GM18508 (cell line): ENCODE results near the gene ZFC3H1.
"Not testable (repeated sequence)": the region's sequence is repeated elsewhere in the genome, so short reads cannot be mapped to it uniquely, and the experiment has no call there.

Source experiments
- ATAC-seq: cut with Tn5 transposase; IDR thresholded peaks from one replicate; pipeline ENCODE4 v1.9.1; 2021; ENCODE audit warnings: moderate number of reproducible peaks; ENCODE audit not compliant: insufficient read depth, unreplicated experiment

ZFC3H1 gene

DNA sequence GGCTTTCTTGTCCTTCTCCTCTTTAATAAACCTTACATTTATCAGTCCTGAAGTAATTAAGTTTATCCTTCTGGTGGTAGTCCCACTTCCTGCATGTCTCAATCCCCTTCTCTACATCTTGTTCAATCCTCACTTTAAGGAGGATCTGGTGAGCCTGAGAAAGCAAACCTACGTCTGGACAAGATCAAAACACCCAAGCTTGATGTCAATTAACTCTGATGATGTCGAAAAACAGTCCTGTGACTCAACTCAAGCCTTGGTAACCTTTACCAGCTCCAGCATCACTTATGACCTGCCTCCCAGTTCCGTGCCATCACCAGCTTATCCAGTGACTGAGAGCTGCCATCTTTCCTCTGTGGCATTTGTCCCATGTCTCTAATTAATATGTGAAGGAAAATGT is 79.3 kb downstream of the ZFC3H1 start:
- ATAC-seq, result no peak

DNA sequence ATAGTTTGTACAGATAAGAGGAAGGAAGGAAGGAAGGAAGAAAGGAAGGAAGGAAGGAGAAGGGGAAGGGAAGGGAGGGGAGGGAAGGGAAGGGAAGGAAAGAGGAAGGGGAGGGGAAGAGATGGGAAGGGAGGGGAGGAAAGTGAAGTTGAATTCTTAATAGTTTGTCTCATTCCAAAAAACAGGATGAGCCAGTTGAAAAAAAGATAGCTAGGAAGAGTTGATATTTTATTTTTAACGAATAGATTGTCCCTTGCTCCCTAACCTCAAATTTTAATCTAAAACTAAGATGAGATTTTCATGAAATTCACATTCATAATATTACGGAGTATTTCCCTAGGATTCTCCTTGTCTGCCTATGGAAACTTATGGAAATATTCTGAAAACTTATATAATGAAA is 80.7 kb downstream of the ZFC3H1 start:
- ATAC-seq, result no peak

DNA sequence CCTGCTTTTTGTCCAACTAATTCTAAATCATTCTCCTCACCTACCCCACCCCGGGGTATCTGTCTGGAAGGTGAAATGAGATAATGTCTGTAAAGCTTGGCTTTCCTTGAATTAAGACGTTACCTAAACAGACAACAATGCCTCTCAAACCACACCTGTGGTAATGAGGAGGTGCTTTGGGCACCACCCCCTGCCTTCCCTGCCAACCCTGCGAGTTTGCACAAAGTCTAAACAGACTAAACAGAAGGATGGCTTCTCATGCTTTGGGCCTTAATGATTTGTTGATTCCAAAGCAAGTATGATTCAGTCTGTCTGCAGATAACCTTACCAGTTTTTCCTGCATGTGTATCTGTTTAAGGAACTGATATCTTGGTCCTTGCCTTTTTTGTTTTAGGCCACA is 82.4 kb downstream of the ZFC3H1 start:
- no peak for ATAC-seq

DNA sequence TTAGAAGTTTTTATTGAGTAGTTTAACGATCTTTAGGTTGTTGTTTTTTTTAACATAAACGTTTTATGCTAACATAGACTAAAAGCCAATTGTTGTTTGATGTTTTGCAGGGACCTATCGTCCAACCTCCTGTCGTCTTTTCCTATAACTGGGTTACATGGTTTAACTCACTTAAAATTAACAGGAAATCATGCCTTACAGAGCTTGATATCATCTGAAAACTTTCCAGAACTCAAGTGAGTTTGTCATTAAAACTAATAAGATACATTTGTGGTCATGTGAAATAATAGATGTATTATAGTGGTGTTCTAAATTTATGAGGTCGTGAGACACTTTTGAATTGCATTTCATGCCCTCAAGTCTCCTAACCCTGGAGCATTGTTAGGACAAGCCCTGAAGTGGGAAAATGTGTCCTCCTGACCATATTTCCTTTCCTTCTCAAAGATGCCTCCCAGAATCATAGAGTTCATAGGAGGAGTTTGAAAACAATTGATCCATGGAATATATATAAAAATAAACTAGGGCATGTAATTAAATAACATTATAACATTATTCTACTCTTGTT is 84.9 kb downstream of the ZFC3H1 start:
- no peak for ATAC-seq

DNA sequence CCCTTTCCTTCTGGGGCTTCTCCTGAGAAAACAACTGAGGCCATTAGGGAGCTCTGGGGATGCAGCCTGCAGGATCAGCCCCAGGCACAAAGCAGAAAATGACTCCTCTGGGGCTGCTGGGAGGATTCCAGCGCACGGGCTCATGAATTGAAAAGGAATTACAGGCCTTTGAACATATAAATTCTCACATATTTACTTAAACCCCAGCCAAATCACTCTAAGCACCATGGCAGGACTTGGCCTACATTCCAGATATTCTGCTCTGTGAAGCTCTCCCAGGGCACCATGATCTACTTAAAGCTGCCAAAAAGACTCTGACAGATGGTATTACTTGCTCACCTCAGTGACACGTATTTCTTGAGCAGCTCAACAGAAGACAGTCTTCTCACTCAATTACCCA is 87.2 kb downstream of the ZFC3H1 start:
- no peak for ATAC-seq

DNA sequence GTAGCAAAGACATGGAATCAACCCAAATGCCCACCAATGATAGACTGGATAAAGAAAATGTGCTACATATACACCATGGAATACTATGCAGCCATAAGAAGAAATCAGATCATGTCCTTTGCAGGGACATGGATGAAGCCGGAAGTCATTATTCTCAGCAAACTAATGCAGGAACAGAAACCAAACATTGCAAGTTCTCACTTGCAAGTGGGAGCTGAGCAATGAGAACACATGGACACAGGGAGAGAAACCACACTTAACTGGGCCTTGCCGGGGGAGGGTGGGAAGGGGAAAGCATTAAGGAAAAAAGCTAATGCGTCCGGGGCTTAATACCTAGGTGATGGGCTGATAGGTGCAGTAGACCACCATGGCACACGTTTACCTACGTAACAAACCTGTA is 93.8 kb downstream of the ZFC3H1 start:
- ATAC-seq, result not testable (repeated sequence)

DNA sequence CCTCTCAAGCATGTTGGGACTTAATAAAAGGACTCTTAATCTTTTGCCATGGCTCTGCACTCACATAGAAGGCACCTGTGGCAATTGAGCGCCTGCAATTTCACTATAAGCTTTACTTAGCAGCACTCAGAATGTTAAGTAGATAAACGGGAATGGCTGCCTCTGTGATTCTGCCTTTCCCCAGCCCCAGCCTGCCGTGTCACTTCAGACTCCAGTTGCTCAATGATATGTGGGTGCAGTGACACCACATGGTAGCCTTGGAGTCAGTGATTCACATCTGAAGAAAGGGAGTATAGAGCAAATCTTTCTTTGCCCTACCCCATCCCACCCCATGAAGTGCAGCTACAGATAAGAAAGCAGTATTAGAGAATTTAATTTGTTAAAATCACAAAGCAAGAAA is 96.1 kb downstream of the ZFC3H1 start:
- ATAC-seq, result no peak

DNA sequence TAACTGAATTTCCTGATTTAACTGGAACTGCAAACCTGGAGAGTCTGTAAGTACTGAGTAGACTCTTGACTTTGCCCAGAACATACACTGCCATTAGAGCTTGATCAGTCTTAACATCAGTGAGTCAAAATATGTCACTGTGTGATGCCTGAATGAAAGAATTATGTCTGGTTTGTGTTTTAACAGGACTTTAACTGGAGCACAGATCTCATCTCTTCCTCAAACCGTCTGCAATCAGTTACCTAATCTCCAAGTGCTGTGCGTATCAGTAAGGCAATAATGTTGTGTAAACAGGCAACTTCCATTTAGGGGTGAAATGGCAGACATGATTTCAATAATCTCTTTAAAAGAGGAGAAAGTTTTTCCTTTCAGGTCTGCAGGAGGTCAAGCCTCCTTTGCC is 97.0 kb downstream of the ZFC3H1 start:
- no peak for ATAC-seq

DNA sequence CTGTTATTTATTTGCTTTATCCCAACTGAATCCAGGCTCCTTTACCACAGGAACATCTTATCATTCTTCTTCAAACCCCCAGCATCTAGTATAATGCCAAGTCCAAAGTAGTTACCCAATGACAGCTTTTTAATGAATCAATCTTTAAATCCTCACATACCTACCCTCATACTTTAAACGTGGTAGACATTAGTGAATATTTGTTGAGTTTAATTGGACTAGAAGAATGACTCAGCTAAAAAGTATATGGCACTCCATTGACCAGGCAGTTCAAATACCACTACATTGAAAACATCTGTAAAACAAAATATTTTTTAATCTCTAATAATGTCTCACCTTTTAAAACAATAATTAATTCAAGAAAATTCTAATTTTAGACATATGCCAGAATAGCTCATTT is 98.1 kb downstream of the ZFC3H1 start:
- ATAC-seq, result no peak

DNA sequence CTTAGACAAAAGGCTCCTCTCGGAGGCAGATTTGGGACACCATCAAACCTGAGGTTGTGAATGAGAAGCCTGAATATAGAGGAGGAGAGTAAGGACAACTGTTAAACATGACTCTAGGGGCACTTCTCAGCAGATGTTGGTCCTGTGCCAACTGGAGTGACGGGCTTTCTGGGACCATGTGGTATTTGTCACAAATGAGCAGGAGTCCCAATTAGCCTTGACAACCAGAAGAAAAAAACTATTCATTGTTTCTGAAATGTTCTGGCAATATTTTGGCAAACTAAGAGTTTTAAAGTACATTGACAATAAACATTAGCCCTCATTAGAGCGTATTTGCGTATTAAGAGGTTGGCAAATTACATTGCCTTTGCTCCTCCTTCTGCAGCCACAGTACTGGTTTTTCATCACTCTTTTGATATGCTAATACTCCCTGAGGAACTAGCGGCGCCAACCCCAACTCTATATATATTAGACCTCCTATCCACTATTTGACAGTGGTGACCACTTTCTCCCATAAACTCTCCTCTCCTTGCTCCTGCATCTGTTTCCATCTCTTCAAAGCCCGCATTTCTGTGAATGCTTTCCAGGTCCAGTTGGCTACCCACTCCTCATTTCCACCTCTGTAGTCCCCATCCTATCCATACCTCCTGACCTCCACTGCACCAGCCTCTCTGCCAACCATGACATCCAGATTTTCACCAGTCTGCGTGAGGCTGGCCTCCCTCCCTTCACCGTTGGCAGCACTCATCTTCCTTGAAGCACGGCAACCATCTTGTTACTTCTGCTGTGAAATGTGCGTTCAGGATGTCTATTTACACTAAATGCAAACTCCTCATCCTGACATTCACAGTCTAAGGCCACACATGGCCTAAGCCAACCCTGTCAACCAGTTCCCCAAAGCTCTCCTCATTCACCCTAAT is 100.7 kb downstream of the ZFC3H1 start:
- ATAC-seq, result no peak
